ENCODE measurements around the gene ASB13. TPM values are rescaled to one million over a fixed set of nuclear protein-coding genes. Genes with fewer than 3 reads are reported as not detected.

Gene ASB13
- total RNA-seq, 1 experiment from 2014 or later = 25.9 TPM

- POLR2A ChIA-PET = no interaction called here
- Histone ChIP-seq H3K9me3 (ENCODE audit: control insufficient read depth in 1 of 2, insufficient read depth in 1 of 2, low read depth in 1 of 2, low read length in 2 of 2) (no peaks in the 10 kb centered on the region), H3K27ac (ENCODE audit: low read depth, low read length) (no peak overlapping the region), H3K4me1 (ENCODE audit: control insufficient read depth in 1 of 2, insufficient read depth in 2 of 2, low read length in 2 of 2) (peaks cover 4 to 16% of the 10 kb centered on the region in 2 experiments; a peak in 3 of 4 replicates), H4K20me1 (ENCODE audit: insufficient read depth) (peaks cover 10% of the 10 kb centered on the region; the same call in 1 of the 2 replicates), H3K79me2 (ENCODE audit: insufficient read depth, low read length) (peaks cover 21% of the 10 kb centered on the region), H3K9me2 (ENCODE audit: insufficient read depth) (no peaks in the 10 kb centered on the region), H3K36me3 (ENCODE audit: control insufficient read depth in 1 of 2, insufficient read depth in 2 of 2, low read length in 2 of 2) (no peaks in the 10 kb centered on the region), H3K9ac (ENCODE audit: low read length) (no peak overlapping the region), H2AFZ (ENCODE audit: low read depth, low read length, poor library complexity, severe bottlenecking) (no peak overlapping the region), H3K27me3 (ENCODE audit: insufficient read depth, low read length) (no peaks in the 10 kb centered on the region), H3K4me2 (ENCODE audit: low read length) (no peak overlapping the region), H3K4me3 (replicated peaks in 1 of 2; ENCODE audit: low read depth in 1 of 2, low read length in 2 of 2) (no peak overlapping the region)
- no peak for DNase-seq (ENCODE audit: low read depth, low spot score)
- RAD21 ChIA-PET (ENCODE audit: low non-redundant PET in 1 of 2, low total read pairs in 2 of 2, uncharacterized antibody in 2 of 2, unreplicated experiment in 2 of 2) = no interaction called here
- CTCF ChIA-PET = no interaction called here
- ATAC-seq = no peak
- intact Hi-C loops (cut with micrococcal nuclease) = no loop called here
- no peak for TF ChIP-seq RAD21 (IDR thresholded peaks at IDR 0.05; ENCODE audit: low read depth)
- TF ChIP-seq CTCF (IDR thresholded peaks at IDR 0.05 in 2 of 3, conservative IDR thresholded peaks at IDR 0.05 in 1 of 3; ENCODE audit: borderline replicate concordance in 1 of 3, insufficient read depth in 1 of 3, low read depth in 2 of 3, low read length in 2 of 3) = no peak
- TF ChIP-seq ELF1 (IDR thresholded peaks at IDR 0.05; ENCODE audit: borderline replicate concordance, low read depth) = no peak
- TF ChIP-seq CEBPB (IDR thresholded peaks at IDR 0.05; ENCODE audit: low read depth) = no peak
- TF ChIP-seq ZFX (IDR thresholded peaks at IDR 0.05) = no peak
- no peak for TF ChIP-seq SRF (IDR thresholded peaks at IDR 0.05; ENCODE audit: low read depth)
- TF ChIP-seq MAX (IDR thresholded peaks at IDR 0.05) = no peak
- no peak for TF ChIP-seq ZBTB33 (IDR thresholded peaks at IDR 0.05; ENCODE audit: extremely low read depth, insufficient replicate concordance, low read length)
- TF ChIP-seq FOSL1 (IDR thresholded peaks at IDR 0.05; ENCODE audit: low read depth) = no peak
- TF ChIP-seq EZH2 (IDR thresholded peaks at IDR 0.05) = no peak
- TF ChIP-seq TCF7L2 (IDR thresholded peaks at IDR 0.05; ENCODE audit: borderline replicate concordance, extremely low read depth, insufficient read depth, insufficient read length) = no peak
- TF ChIP-seq EZH2phosphoT487 (IDR thresholded peaks at IDR 0.05; ENCODE audit: borderline replicate concordance) = no peak
- TF ChIP-seq SIN3A (IDR thresholded peaks at IDR 0.05; ENCODE audit: low read depth) = no peak
- no peak for TF ChIP-seq CBX3 (IDR thresholded peaks at IDR 0.05; ENCODE audit: low read depth)
- TF ChIP-seq POLR2AphosphoS5 (IDR thresholded peaks at IDR 0.05; ENCODE audit: low read depth, low read length) = no peak
- no peak for TF ChIP-seq JUND (IDR thresholded peaks at IDR 0.05)
- TF ChIP-seq REST (IDR thresholded peaks at IDR 0.05; ENCODE audit: low read depth) = no peak
- no peak for TF ChIP-seq SP1 (IDR thresholded peaks at IDR 0.05; ENCODE audit: low read depth)
- no peak for TF ChIP-seq ATF3 (IDR thresholded peaks at IDR 0.05)
- no TSS peak for BruUV-seq (replicated peaks)
Measured at GRCh38 chr10:5681930-5682329, 15.5 kb upstream of the ASB13 start.

All from HCT116 (cell line).